Activated T-helper 1 cell treated with Interleukin-2 at 50 U/mL for 16 hours (primary cell): ENCODE data around the gene CCDC85C.

ENCODE experiments used
- DNase-seq: peaks from one replicate; pipeline ENCODE4 v3.0.0-alpha.2; 2020; ENCODE audit warnings: low read depth

Gene CCDC85C

GRCh38 chr14:99510556-99511139 is 93.4 kb downstream of the CCDC85C start:
- DNase-seq: no peak

DNA sequence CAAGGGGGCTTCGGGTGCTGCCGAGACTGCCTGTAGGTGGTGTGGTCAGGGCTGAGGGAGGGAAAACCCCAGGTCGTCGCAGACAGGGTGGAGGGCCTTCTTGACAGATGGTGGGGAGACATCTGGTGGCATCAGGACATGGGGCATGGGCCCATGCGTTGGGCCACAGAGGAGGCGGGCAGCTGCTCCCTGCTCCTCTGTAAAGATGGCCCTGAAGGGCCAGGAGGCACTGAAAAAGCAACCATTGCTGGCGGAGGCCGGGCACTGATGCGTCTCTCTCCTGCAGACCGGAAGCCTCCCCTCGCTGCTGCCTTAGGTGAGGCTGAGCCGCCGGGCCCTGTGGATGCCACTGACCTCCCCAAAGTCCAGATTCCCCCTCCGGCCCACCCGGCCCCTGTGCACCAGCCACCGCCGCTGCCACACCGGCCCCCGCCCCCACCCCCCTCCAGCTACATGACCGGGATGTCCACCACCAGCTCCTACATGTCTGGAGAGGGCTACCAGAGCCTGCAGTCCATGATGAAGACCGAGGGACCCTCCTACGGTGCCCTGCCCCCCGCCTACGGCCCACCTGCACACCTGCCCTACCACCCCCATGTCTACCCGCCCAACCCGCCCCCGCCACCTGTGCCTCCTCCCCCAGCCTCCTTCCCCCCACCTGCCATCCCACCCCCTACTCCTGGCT is 94.0 kb downstream of the CCDC85C start:
- DNase-seq: no peak

DNA sequence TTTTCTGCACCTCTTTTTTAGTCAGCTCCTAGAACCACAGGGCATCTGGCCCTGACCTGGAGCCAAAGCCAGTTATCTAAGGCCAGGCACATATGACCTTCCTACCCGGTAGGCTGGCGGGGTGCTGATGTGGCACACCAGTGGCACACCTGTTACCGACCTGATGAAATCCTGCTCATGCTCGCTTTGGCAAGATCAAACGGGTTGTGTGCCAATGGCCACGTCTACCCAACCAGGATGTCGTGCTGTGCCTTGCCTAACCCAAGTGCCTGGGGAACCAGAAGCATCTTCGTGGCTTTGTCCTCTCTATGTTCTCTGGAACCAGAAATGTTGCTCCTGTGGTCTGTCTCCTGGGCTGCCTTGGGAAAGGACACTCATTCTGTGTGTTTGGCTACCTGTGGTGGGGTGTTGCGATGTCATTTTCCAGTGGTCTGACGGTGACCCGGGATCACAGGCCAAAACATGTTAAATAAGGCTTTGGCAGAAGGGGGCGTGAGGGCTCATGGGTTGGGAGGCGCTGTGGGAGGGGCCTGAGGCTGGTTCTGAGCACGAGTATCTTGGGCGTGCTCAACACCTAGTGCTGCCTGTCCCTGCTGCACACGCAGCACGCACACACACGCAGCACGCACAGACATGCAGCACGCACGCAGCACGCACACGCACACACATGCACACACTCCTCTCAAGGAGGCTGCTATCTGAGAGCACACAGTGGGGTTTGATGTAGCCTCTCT is 94.9 kb downstream of the CCDC85C start:
- DNase-seq: no peak

- DNase-seq: no peak
These were observed 96.0 kb downstream of the CCDC85C start for GRCh38 chr14:99507860-99508640.

DNA sequence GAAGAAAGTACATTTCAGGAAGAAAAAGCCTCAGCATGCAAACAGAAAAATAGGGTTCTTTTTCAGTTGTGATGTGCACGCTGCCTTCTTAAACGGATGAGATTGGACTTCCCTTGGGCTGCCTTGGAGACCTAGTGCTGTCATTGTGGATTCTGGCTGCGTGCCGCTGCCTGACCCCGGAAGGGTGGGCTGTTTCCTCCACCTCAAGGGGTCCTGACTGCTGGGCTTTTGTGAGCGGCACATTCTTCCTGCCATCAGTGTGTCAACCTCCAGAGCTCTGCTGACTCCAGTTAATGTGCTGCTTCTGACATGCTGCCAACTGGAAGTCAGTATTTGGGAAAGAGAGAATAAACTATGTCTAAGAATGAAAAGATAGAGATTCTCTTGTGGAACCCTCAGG is 97.7 kb downstream of the CCDC85C start:
- no peak for DNase-seq

GRCh38 chr14:99505089-99505488 is 98.9 kb downstream of the CCDC85C start:
- DNase-seq: no peak

DNA sequence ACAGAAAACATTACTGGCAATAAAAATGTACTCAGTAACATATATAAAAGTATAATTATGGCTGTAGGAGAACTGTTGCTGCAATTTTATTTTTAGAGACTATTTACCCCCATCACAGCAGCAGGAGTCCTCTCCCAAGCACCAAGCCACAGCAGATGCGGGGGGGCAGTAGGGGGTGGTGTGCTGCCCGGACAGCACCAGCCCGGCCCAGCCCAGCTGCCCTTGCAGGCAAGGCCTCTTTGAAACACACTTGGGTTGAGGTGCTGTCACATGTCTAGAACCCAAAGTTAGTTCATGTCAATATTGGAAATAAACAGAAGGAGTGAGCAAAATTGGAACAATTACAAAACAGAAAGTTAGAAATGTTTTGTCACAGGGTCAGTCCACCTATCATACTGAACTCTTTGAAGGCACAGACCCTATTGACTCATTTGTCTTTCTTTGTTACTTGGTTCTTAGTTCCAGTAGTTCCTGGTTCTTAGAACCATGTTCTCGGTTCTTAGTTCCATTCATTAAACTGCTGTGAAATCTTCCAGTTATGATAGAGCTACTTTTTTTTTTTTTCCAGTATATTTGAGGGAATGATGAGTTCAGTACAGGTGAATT is 100.1 kb downstream of the CCDC85C start:
- no peak for DNase-seq

GRCh38 chr14:99502989-99503421 is 101.0 kb downstream of the CCDC85C start:
- no peak for DNase-seq

DNA sequence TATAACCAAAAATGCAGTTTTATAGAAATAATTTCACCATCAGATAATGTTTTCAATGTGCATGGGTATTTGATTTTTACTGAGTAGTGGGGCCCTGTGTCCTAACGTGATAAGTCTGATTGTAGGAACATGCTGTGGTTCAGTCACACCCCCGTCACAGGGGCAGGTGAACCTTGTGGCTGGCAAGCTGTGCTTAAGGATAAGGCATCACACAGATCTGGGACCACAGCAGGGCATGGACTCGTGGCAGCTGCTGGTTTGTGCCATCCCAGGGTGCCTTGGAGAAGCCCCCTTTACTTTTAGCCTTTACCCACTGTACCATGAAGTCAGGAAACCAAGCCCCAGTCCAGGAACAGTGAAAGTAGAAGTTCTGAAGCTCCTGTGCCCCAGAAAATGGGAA is 106.1 kb downstream of the CCDC85C start:
- DNase-seq: no peak

- no peak for DNase-seq
These were observed 106.7 kb downstream of the CCDC85C start for GRCh38 chr14:99497341-99497740.

DNA sequence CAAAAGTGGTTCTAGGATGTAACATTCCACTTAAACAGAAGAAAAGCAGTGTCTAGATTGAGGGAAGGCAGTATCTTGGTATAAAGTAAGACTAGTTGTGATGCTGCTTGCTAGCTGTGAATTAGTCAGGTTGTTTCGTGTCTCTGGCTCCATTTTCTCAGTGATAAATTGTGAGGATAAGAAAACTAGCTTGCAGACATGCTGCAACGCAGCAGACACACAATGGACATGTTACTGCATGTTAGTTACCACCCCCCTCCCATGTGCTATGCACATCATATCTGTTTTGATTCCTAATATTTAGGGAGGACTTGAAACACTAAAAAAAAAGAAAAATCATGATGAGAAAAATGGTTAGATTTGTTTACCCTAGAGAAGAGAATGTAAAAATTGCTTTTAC is 119.9 kb downstream of the CCDC85C start:
- DNase-seq: no peak

GRCh38 chr14:99481745-99482099 is 122.3 kb downstream of the CCDC85C start:
- no peak for DNase-seq

GRCh38 chr14:99480917-99481744 is 122.9 kb downstream of the CCDC85C start, which contains the start of gene CCNK:
Gene CCNK, plus strand, starts transcription at chr14:99481409. Its CDS starts 11,269 bp downstream, at chr14:99492678.
- DNase-seq: peak; percentile 100

DNA sequence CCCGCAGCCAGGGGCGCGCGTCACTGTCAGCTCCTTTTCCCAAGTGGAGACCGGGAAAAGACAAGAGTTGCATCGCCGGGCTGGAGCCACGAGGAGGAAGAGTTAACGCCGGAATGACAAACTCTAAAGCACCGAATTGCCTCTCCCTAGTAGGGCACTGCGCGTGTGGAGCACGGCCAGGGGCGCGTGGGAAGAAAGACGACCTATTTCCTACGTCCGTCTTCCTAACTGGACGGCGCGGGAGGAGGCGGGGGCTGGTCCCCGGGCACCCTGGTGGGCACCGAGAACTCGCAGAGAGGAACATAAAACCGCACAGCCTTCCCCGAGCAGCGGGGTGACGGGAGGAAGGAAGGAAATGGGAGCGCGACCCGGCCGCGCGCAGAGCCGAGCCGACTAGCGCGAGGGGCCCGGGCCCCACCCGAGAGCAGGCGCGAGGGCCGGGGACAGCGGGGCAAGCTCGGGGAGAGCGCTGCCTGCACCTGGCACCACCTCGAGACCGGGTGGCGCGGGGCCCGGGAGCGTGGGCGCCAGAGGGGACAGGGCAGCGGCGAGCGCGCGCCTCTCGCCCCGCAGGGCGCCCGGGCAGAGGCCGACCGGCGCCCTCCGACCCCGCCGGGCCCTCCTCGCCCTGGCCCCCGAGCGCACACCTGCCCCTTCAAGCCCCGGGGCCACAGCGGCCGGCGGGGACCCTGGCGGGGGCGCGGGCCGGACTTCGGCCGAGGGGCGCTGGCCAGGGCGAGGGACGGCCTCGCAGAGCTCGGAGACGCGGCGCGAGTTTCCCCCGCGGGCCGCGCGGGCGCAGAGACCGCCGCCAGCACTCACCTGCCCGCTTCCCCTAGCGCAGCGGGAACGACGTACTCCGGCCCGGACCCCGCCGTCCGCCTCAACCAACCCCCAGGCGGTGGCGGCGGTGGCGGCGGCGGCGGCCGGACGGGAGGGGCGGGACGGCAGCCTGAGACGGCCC is 123.8 kb downstream of the CCDC85C start, which contains the start of gene SETD3:
Gene SETD3 (minus strand): TSS at position 954 of the 964 bp plus-strand sequence. CDS start 15,054 bp downstream, outside the sequence.
- peak; percentile 11 for DNase-seq

- DNase-seq: no peak
These were observed 124.7 kb downstream of the CCDC85C start for GRCh38 chr14:99479160-99479905.

- no peak for DNase-seq
These were observed 125.9 kb downstream of the CCDC85C start for GRCh38 chr14:99478128-99478527.

DNA sequence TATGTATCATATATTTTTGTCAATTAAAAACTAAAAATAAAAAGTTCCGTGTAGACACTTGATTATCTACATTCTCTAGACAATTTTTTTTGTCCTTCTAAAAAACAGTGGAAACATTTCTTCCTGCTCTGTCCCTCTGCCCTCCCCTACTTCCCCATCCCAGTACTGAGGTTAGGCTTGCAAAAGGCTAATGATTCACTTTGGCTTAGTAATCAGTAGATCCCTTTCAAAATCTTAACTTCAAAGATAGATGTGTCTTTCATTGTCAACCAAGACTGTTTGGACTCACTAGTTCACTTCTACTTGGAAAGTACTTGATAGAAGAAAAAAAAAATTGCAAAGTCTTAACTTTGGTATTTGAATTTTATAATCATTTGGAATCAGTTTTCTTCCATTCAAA is 127.1 kb downstream of the CCDC85C start:
- no peak for DNase-seq

DNA sequence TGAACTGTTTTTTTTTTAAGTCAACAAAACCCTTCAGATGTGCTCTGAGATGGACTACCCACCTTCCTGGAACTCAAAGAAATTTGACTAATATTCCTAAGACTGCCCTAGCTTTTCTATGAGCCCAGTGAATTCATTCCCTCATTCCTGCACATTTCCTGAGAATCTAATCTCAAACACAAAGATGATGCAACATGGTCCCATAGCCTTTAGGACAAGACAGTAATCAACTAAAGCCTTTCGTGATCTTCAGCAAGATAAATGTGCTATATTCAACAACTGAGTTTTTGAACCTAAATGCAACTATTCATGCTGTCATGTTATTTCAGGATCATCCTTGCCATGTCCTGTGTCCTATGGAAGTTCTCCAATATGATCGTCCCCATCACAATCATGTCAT is 128.3 kb downstream of the CCDC85C start:
- no peak for DNase-seq

DNA sequence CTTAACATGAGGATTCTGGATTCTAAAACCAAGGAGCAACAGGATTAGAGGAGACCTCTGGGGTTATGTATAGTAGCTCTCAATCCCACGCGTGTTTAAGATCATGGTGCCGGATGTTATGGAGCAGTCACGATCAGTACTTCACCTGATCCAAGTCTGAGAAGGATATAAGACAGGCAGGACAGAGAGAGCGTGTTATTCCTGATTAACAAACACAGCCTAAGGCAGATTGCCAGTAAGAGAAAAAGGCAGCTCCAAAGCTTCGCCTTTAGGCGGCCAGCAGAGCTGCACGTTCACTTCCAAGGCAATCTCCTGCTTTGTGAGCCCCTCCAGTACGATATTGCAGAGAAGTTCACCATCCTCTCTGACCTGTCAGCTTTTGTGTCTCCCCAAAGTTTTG is 128.8 kb downstream of the CCDC85C start:
- no peak for DNase-seq
